H1 (cell line): ENCODE data around the gene HRH1. TPM values are rescaled to one million over a fixed set of nuclear protein-coding genes. Genes with fewer than 3 reads are reported as not detected.

Experiments
- CTCF ChIP-seq, 3 experiments: IDR thresholded peaks; 1 replicate in 2 of 3; 2 replicates in 1 of 3; pipeline versions ENCODE4 v1.5.1 to v1.6.1; 2011; ENCODE audit warnings: low read length in 3 of 3, mild to moderate bottlenecking in 3 of 3, inconsistent platforms in 2 of 3, low read depth in 1 of 3, moderate library complexity in 1 of 3; ENCODE audit not compliant: insufficient read depth in 1 of 3; ENCODE audit errors: control extremely low read depth in 1 of 3
- SAP30 ChIP-seq: fragments of 300-600 bp; sonication (generic); IDR thresholded peaks from 2 replicates; pipeline ENCODE4 v1.7.1; 2012; ENCODE audit warnings: low read length, moderate library complexity, mild to moderate bottlenecking, inconsistent platforms; ENCODE audit not compliant: insufficient read depth, insufficient replicate concordance
- ZNF274 ChIP-seq: IDR thresholded peaks from 2 replicates; pipeline ENCODE4 v1.7.0; 2012; ENCODE audit warnings: low read length, borderline replicate concordance; ENCODE audit errors: extremely low read depth
- polyA plus RNA-seq, 7 experiments: library from polyadenylated mRNA; depleted of rRNA in 3 of 7; stranded (reverse) in 5 of 7; unstranded in 2 of 7; fragments of >200 nt in 5 of 7; fragments of 200-250 nt in 2 of 7; gene quantifications; 1 replicate in 5 of 7; 2 replicates in 1 of 7; 4 replicates in 1 of 7; pipeline versions ENCODE4 v1.2.1 to v1.2.3, GENCODE V29; 2011 to 2013; ENCODE audit warnings: missing spikeins in 2 of 7, mixed read lengths in 2 of 7
- total RNA-seq: library from RNA; stranded (reverse); fragmentation: NEBNext Ultra II Directional; extraction: Animal tissue kit (Norgen Biotek cat#: 25700); gene quantifications from 2 replicates; pipeline ENCODE4 v1.2.1, GENCODE V29; 2021

HRH1 gene
- total and polyA plus RNA-seq, 2 of the 8 experiments (the other 6 are each of a cell fraction or from before 2014, with no cell fraction given): 0.11 TPM; not detected in 1

- TF ChIP-seq CTCF (IDR thresholded peaks at IDR 0.05; ENCODE audit: control extremely low read depth in 1 of 3, insufficient read depth in 1 of 3, low read depth in 1 of 3, low read length in 3 of 3) (no peak), ZNF274 (no peak), SAP30 (no peak)
Observed at GRCh38 chr3:11156026-11156410, 1.7 kb downstream of the HRH1 start (continued).
